ENCODE data around the gene PWWP2B. TPM values are rescaled to one million over a fixed set of nuclear protein-coding genes. Genes with fewer than 3 reads are reported as not detected.

The PWWP2B gene
- total RNA-seq, 1 donor from 2014 or later = 12.0 TPM

GRCh38 chr10:132455986-132456847, 59.2 kb downstream of the PWWP2B start:
- Mint-ChIP-seq H3K27me3 (ENCODE audit: low read depth, unreplicated experiment) (peaks cover 35% of the 10 kb centered on the region), H3K9me3 (ENCODE audit: unreplicated experiment) (no peaks in the 10 kb centered on the region), H3K4me1 (ENCODE audit: low read depth, unreplicated experiment) (no peaks in the 10 kb centered on the region), H3K4me3 (ENCODE audit: unreplicated experiment) (no peak overlapping the region), H3K36me3 (ENCODE audit: low read depth, unreplicated experiment) (no peaks in the 10 kb centered on the region), H3K27ac (ENCODE audit: unreplicated experiment) (no peak overlapping the region)
- H3K36me3 ChIP-seq (ENCODE audit: insufficient read depth, low read length) = no peaks in the 10 kb centered on the region
- no peak overlapping the region for H3K4me2 ChIP-seq (ENCODE audit: low read length)
- no peaks in the 10 kb centered on the region for H3K9me3 ChIP-seq (ENCODE audit: insufficient read depth, low read depth, low read length)
- no peak overlapping the region for H3K4me3 ChIP-seq (ENCODE audit: insufficient read depth, low read depth, low read length)
- DNase-seq (ENCODE audit: low read depth) = no peak
- no peaks in the 10 kb centered on the region for H3K4me1 ChIP-seq (ENCODE audit: insufficient read depth, low read length)
- FAIRE-seq = no peak
- no peaks in the 10 kb centered on the region for H3K79me2 ChIP-seq (ENCODE audit: insufficient read depth, low read length)
- H3K9ac ChIP-seq (ENCODE audit: low read length) = no peak overlapping the region
- H4K20me1 ChIP-seq (ENCODE audit: insufficient read depth, low read length) = peaks cover 6% of the 10 kb centered on the region
- TF ChIP-seq EZH2 (IDR thresholded peaks at IDR 0.05; ENCODE audit: insufficient read depth, low read length) (no peak), CTCF (IDR thresholded peaks at IDR 0.05; ENCODE audit: insufficient read depth, low read depth, low read length) (no peak)
- H3K27ac ChIP-seq (ENCODE audit: low read depth, low read length) = no peak overlapping the region
- no peak overlapping the region for H2AFZ ChIP-seq (ENCODE audit: low read depth, low read length)
- peaks cover 4% of the 10 kb centered on the region for H3K27me3 ChIP-seq (ENCODE audit: insufficient read depth, low read length)

- no peaks in the 10 kb centered on the region for H3K4me1 Mint-ChIP-seq (ENCODE audit: low read depth, unreplicated experiment)
- Histone ChIP-seq H3K4me3 (ENCODE audit: insufficient read depth, low read depth, low read length) (no peak overlapping the region), H3K27me3 (ENCODE audit: insufficient read depth, low read length) (peaks cover 4% of the 10 kb centered on the region), H3K9ac (ENCODE audit: low read length) (no peak overlapping the region), H3K4me2 (ENCODE audit: low read length) (no peak overlapping the region), H3K79me2 (ENCODE audit: insufficient read depth, low read length) (no peaks in the 10 kb centered on the region), H3K36me3 (ENCODE audit: insufficient read depth, low read length) (no peaks in the 10 kb centered on the region), H3K9me3 (ENCODE audit: insufficient read depth, low read depth, low read length) (no peaks in the 10 kb centered on the region), H2AFZ (ENCODE audit: low read depth, low read length) (no peak overlapping the region), H3K4me1 (ENCODE audit: insufficient read depth, low read length) (no peaks in the 10 kb centered on the region), H4K20me1 (ENCODE audit: insufficient read depth, low read length) (peaks cover 6% of the 10 kb centered on the region), H3K27ac (ENCODE audit: low read depth, low read length) (no peak overlapping the region)
- TF ChIP-seq EZH2 (IDR thresholded peaks at IDR 0.05; ENCODE audit: insufficient read depth, low read length) (no peak), CTCF (IDR thresholded peaks at IDR 0.05; ENCODE audit: insufficient read depth, low read depth, low read length) (no peak)
- H3K4me3 Mint-ChIP-seq (ENCODE audit: unreplicated experiment) = no peak overlapping the region
- H3K27ac Mint-ChIP-seq (ENCODE audit: unreplicated experiment) = no peak overlapping the region
- no peaks in the 10 kb centered on the region for H3K36me3 Mint-ChIP-seq (ENCODE audit: low read depth, unreplicated experiment)
- DNase-seq (ENCODE audit: low read depth) (no peak), FAIRE-seq (no peak)
- no peaks in the 10 kb centered on the region for H3K9me3 Mint-ChIP-seq (ENCODE audit: unreplicated experiment)
- H3K27me3 Mint-ChIP-seq (ENCODE audit: low read depth, unreplicated experiment) = peaks cover 37% of the 10 kb centered on the region
These were observed 59.9 kb downstream of the PWWP2B start for GRCh38 chr10:132456881-132457280.
